ENCODE measurements around the gene TSPAN11. TPM values are rescaled to one million over a fixed set of nuclear protein-coding genes. Genes with fewer than 3 reads are reported as not detected.

The TSPAN11 gene
- total and polyA plus RNA-seq, 7 experiments from 2014 or later = not detected

- no peak overlapping the region for H3K27ac ChIP-seq (ENCODE audit: low read depth, low read length)
- Mint-ChIP-seq H3K27me3 (peaks cover 0 to 5% (median 0%) of the 10 kb centered on the region in 5 donors), H3K4me3 (no peak overlapping the region), H3K36me3 (no peaks in the 10 kb centered on the region), H3K4me1 (no peaks in the 10 kb centered on the region), H3K27ac (no peak overlapping the region), H3K9me3 (peaks cover 0 to 2% (median 0%) of the 10 kb centered on the region in 11 donors)
- no peaks in the 10 kb centered on the region for H3K9me3 ChIP-seq (ENCODE audit: control insufficient read depth in 2 of 3, low read length in 3 of 3)
- no peaks in the 10 kb centered on the region for H3K27me3 ChIP-seq (ENCODE audit: control insufficient read depth in 2 of 2, insufficient read depth in 2 of 2, low read length in 2 of 2)
- ChIA-PET CTCF (no interaction called here), POLR2A (no interaction called here)
- H3K4me3 ChIP-seq (ENCODE audit: low read length) = no peak overlapping the region
- H3K4me1 ChIP-seq (ENCODE audit: control insufficient read depth in 2 of 2, insufficient read depth in 2 of 2, low read length in 2 of 2) = no peaks in the 10 kb centered on the region
- H3K36me3 ChIP-seq (ENCODE audit: control insufficient read depth in 2 of 3, insufficient read depth in 3 of 3, low read length in 3 of 3) = no peaks in the 10 kb centered on the region
- ATAC-seq (no peak), DNase-seq (no peak)
- intact Hi-C loops (cut with micrococcal nuclease) = no loop called here
Observed at GRCh38 chr12:31002999-31003398, 76.5 kb downstream of the TSPAN11 start.

GRCh38 chr12:31003861-31004640, 77.5 kb downstream of the TSPAN11 start:
- H3K27ac Mint-ChIP-seq = no peak overlapping the region

GRCh38 chr12:31004666-31005065, 78.1 kb downstream of the TSPAN11 start:
- no peaks in the 10 kb centered on the region for H3K4me1 Mint-ChIP-seq
- no peaks in the 10 kb centered on the region for H3K9me3 Mint-ChIP-seq
- intact Hi-C loops (cut with micrococcal nuclease) = no loop called here
- Histone ChIP-seq H3K9me3 (ENCODE audit: control insufficient read depth in 2 of 3, low read length in 3 of 3) (no peaks in the 10 kb centered on the region), H3K36me3 (ENCODE audit: control insufficient read depth in 2 of 3, insufficient read depth in 3 of 3, low read length in 3 of 3) (no peaks in the 10 kb centered on the region), H3K4me1 (ENCODE audit: control insufficient read depth in 2 of 2, insufficient read depth in 2 of 2, low read length in 2 of 2) (no peaks in the 10 kb centered on the region), H3K27me3 (ENCODE audit: control insufficient read depth in 2 of 2, insufficient read depth in 2 of 2, low read length in 2 of 2) (no peaks in the 10 kb centered on the region), H3K27ac (ENCODE audit: low read depth, low read length) (no peak overlapping the region), H3K4me3 (ENCODE audit: low read length) (no peak overlapping the region)
- no peak overlapping the region for H3K27ac Mint-ChIP-seq
- CTCF ChIA-PET = no interaction called here
- ATAC-seq = no peak
- H3K36me3 Mint-ChIP-seq = no peaks in the 10 kb centered on the region
- no peak overlapping the region for H3K4me3 Mint-ChIP-seq
- peaks cover 0 to 5% (median 0%) of the 10 kb centered on the region in 5 donors for H3K27me3 Mint-ChIP-seq
- POLR2A ChIA-PET = no interaction called here
- no peak for DNase-seq

More at GRCh38 chr12:31003861-31004640, 77.5 kb downstream of the TSPAN11 start:
- ATAC-seq (no peak), DNase-seq (no peak)
- ChIA-PET POLR2A (no interaction called here), CTCF (no interaction called here)
- no peaks in the 10 kb centered on the region for H3K4me1 Mint-ChIP-seq
- H3K4me1 ChIP-seq (ENCODE audit: control insufficient read depth in 2 of 2, insufficient read depth in 2 of 2, low read length in 2 of 2) = no peaks in the 10 kb centered on the region
- peaks cover 0 to 5% (median 0%) of the 10 kb centered on the region in 5 donors for H3K27me3 Mint-ChIP-seq
- no peaks in the 10 kb centered on the region for H3K36me3 Mint-ChIP-seq
- intact Hi-C loops (cut with micrococcal nuclease) = no loop called here
- H3K9me3 ChIP-seq (ENCODE audit: control insufficient read depth in 2 of 3, low read length in 3 of 3) = no peaks in the 10 kb centered on the region
- H3K27ac ChIP-seq (ENCODE audit: low read depth, low read length) = no peak overlapping the region
- no peak overlapping the region for H3K4me3 Mint-ChIP-seq
- no peaks in the 10 kb centered on the region for H3K36me3 ChIP-seq (ENCODE audit: control insufficient read depth in 2 of 3, insufficient read depth in 3 of 3, low read length in 3 of 3)
- no peaks in the 10 kb centered on the region for H3K27me3 ChIP-seq (ENCODE audit: control insufficient read depth in 2 of 2, insufficient read depth in 2 of 2, low read length in 2 of 2)
- H3K4me3 ChIP-seq (ENCODE audit: low read length) = no peak overlapping the region
- no peaks in the 10 kb centered on the region for H3K9me3 Mint-ChIP-seq

- Mint-ChIP-seq H3K4me3 (no peak overlapping the region), H3K27me3 (peaks cover 0 to 4% (median 0%) of the 10 kb centered on the region in 5 donors), H3K36me3 (no peaks in the 10 kb centered on the region), H3K4me1 (no peaks in the 10 kb centered on the region), H3K9me3 (no peaks in the 10 kb centered on the region), H3K27ac (no peak overlapping the region)
- CTCF ChIA-PET = no interaction called here
- H3K27me3 ChIP-seq (ENCODE audit: control insufficient read depth in 2 of 2, insufficient read depth in 2 of 2, low read length in 2 of 2) = no peaks in the 10 kb centered on the region
- POLR2A ChIA-PET = no interaction called here
- H3K4me1 ChIP-seq (ENCODE audit: control insufficient read depth in 2 of 2, insufficient read depth in 2 of 2, low read length in 2 of 2) = no peaks in the 10 kb centered on the region
- H3K4me3 ChIP-seq (ENCODE audit: low read length) = no peak overlapping the region
- no peak overlapping the region for H3K27ac ChIP-seq (ENCODE audit: low read depth, low read length)
- intact Hi-C loops (cut with micrococcal nuclease) = no loop called here
- H3K9me3 ChIP-seq (ENCODE audit: control insufficient read depth in 2 of 3, low read length in 3 of 3) = no peaks in the 10 kb centered on the region
- no peaks in the 10 kb centered on the region for H3K36me3 ChIP-seq (ENCODE audit: control insufficient read depth in 2 of 3, insufficient read depth in 3 of 3, low read length in 3 of 3)
- no peak for ATAC-seq
- DNase-seq = no peak
Observed at GRCh38 chr12:31005256-31005943, 78.9 kb downstream of the TSPAN11 start.

- H3K9me3 Mint-ChIP-seq = no peaks in the 10 kb centered on the region
- H3K4me1 Mint-ChIP-seq = no peaks in the 10 kb centered on the region
- intact Hi-C loops (cut with micrococcal nuclease) = no loop called here
- no peaks in the 10 kb centered on the region for H3K36me3 ChIP-seq (ENCODE audit: control insufficient read depth in 2 of 3, insufficient read depth in 3 of 3, low read length in 3 of 3)
- no peak overlapping the region for H3K4me3 ChIP-seq (ENCODE audit: low read length)
- H3K27ac Mint-ChIP-seq = no peak overlapping the region
- no peak for ATAC-seq
- no peaks in the 10 kb centered on the region for H3K36me3 Mint-ChIP-seq
- H3K27me3 ChIP-seq (ENCODE audit: control insufficient read depth in 2 of 2, insufficient read depth in 2 of 2, low read length in 2 of 2) = no peaks in the 10 kb centered on the region
- no peak for DNase-seq
- POLR2A ChIA-PET = no interaction called here
- no peak overlapping the region for H3K4me3 Mint-ChIP-seq
- H3K4me1 ChIP-seq (ENCODE audit: control insufficient read depth in 2 of 2, insufficient read depth in 2 of 2, low read length in 2 of 2) = no peaks in the 10 kb centered on the region
- peaks cover 0 to 2% (median 0%) of the 10 kb centered on the region in 5 donors for H3K27me3 Mint-ChIP-seq
- H3K27ac ChIP-seq (ENCODE audit: low read depth, low read length) = no peak overlapping the region
- CTCF ChIA-PET = no interaction called here
- no peaks in the 10 kb centered on the region for H3K9me3 ChIP-seq (ENCODE audit: control insufficient read depth in 2 of 3, low read length in 3 of 3)
Observed at GRCh38 chr12:31005944-31006361, 79.4 kb downstream of the TSPAN11 start.

GRCh38 chr12:31006416-31007152, 80.0 kb downstream of the TSPAN11 start:
- no peaks in the 10 kb centered on the region for H3K4me1 ChIP-seq (ENCODE audit: control insufficient read depth in 2 of 2, insufficient read depth in 2 of 2, low read length in 2 of 2)
- no peak for DNase-seq
- H3K36me3 ChIP-seq (ENCODE audit: control insufficient read depth in 2 of 3, insufficient read depth in 3 of 3, low read length in 3 of 3) = no peaks in the 10 kb centered on the region
- Mint-ChIP-seq H3K9me3 (no peaks in the 10 kb centered on the region), H3K36me3 (no peaks in the 10 kb centered on the region), H3K27me3 (no peaks in the 10 kb centered on the region), H3K4me3 (no peak overlapping the region), H3K27ac (no peak overlapping the region), H3K4me1 (no peaks in the 10 kb centered on the region)
- intact Hi-C loops (cut with micrococcal nuclease) = no loop called here
- POLR2A ChIA-PET = no interaction called here
- CTCF ChIA-PET = no interaction called here
- H3K27ac ChIP-seq (ENCODE audit: low read depth, low read length) = no peak overlapping the region
- H3K9me3 ChIP-seq (ENCODE audit: control insufficient read depth in 2 of 3, low read length in 3 of 3) = no peaks in the 10 kb centered on the region
- no peaks in the 10 kb centered on the region for H3K27me3 ChIP-seq (ENCODE audit: control insufficient read depth in 2 of 2, insufficient read depth in 2 of 2, low read length in 2 of 2)
- H3K4me3 ChIP-seq (ENCODE audit: low read length) = no peak overlapping the region
- no peak for ATAC-seq

Measured in naive thymus-derived CD4-positive, alpha-beta T cell (primary cell).